HCT116 (cell line): ENCODE measurements around the gene CSGALNACT2. TPM values are rescaled to one million over a fixed set of nuclear protein-coding genes. Genes with fewer than 3 reads are reported as not detected.
A peak's percentile ranks its signal among the peaks of the same experiment; 100 is the strongest.

Source experiments
- ATAC-seq: fragments of 200-7000 bp; cut with Tn5 transposase; 2 replicates; pipeline ENCODE4 v1.9.1; 2020; ENCODE audit warnings: mild to moderate bottlenecking, moderate library complexity
- BruUV-seq: library from RNA; stranded (reverse); fragments of 400-500 nt; replicated peaks from 2 replicates; lab custom pipeline; 2021; lab: Mats Ljungman, UMichigan
- CTCF ChIA-PET: fragments of 300-600 bp; sonication (Branson Sonifier 250); formaldehyde crosslinking; loops from one replicate; lab custom pipeline; 2021; ENCODE audit warnings: antibody characterized with exemption; lab: Charles Lee
- POLR2A ChIA-PET: fragments of 300-600, 350-600 bp; sonication (Branson Sonifier 250); formaldehyde crosslinking; loops from one replicate; lab custom pipeline; 2021; ENCODE audit warnings: antibody characterized with exemption; lab: Charles Lee
- RAD21 ChIA-PET, 2 experiments: fragments of 300-600 bp; sonication (Branson Sonifier 250); formaldehyde crosslinking; loops; one replicate each; lab custom pipeline; 2023; ENCODE audit warnings: low total read pairs in 2 of 2; ENCODE audit not compliant: uncharacterized antibody in 2 of 2, unreplicated experiment in 2 of 2, low non-redundant PET in 1 of 2; lab: Charles Lee
- DNase-seq: peaks from one replicate; pipeline ENCODE4 v3.0.0-alpha.2; 2010; ENCODE audit warnings: low read depth, low spot score
- H2AFZ ChIP-seq: fragments of 200-600 bp; shearing (Covaris generic), sonication (generic); 2 replicates; pipeline ENCODE4 v1.6.1; 2017; ENCODE audit warnings: low read depth, mixed run types, mixed read lengths, antibody characterized with exemption, low read length; ENCODE audit not compliant: poor library complexity, severe bottlenecking
- H3K27ac ChIP-seq: 2 replicates; pipeline ENCODE4 v1.5.1; 2012; ENCODE audit warnings: low read depth, low read length
- H3K27me3 ChIP-seq: fragments of 200-600 bp; sonication (generic); 2 replicates; pipeline ENCODE4 v1.6.1; 2016; ENCODE audit warnings: mixed run types, low read length, mixed read lengths; ENCODE audit not compliant: insufficient read depth
- H3K36me3 ChIP-seq, 2 experiments: fragments of 200-500 bp in 1 of 2; fragments of 200-600 bp in 1 of 2; sonication (Bioruptor generic) in 1 of 2; sonication (generic) in 1 of 2; 2 replicates each; pipeline versions ENCODE4 v1.5.1 to v1.6.1; 2014 to 2016; ENCODE audit warnings: low read length in 2 of 2, inconsistent platforms in 1 of 2, mixed read lengths in 1 of 2, mixed run types in 1 of 2; ENCODE audit not compliant: insufficient read depth in 2 of 2, control insufficient read depth in 1 of 2
- H3K4me1 ChIP-seq, 2 experiments: fragments of 200-600 bp in 1 of 2; sonication (generic) in 1 of 2; 2 replicates each; pipeline versions ENCODE4 v1.5.1 to v1.6.1; 2012 to 2017; ENCODE audit warnings: low read length in 2 of 2, inconsistent platforms in 1 of 2, mild to moderate bottlenecking in 1 of 2, mixed read lengths in 1 of 2, mixed run types in 1 of 2, moderate library complexity in 1 of 2; ENCODE audit not compliant: insufficient read depth in 2 of 2, control insufficient read depth in 1 of 2
- H3K4me2 ChIP-seq: fragments of 200-600 bp; sonication (generic); 2 replicates; pipeline ENCODE4 v1.6.1; 2017; ENCODE audit warnings: mixed run types, low read length, mixed read lengths
- H3K4me3 ChIP-seq, 2 experiments: fragments of 200-600 bp in 1 of 2; sonication (generic) in 1 of 2; replicated peaks in 1 of 2; 2 replicates each; pipeline ENCODE4 v1.5.1; 2011 to 2016; ENCODE audit warnings: low read length in 2 of 2, control low read depth in 1 of 2, low read depth in 1 of 2, mild to moderate bottlenecking in 1 of 2, mixed read lengths in 1 of 2, mixed run types in 1 of 2
- H3K79me2 ChIP-seq: fragments of 200-600 bp; sonication (generic); 2 replicates; pipeline ENCODE4 v1.6.1; 2017; ENCODE audit warnings: mild to moderate bottlenecking, mixed run types, low read length, moderate library complexity, mixed read lengths; ENCODE audit not compliant: insufficient read depth
- H3K9ac ChIP-seq: fragments of 200-600 bp; sonication (generic); 2 replicates; pipeline ENCODE4 v1.6.1; 2016; ENCODE audit warnings: low read length, mixed read lengths
- H3K9me2 ChIP-seq: fragments of 200-600 bp; sonication (generic), shearing (Covaris generic); 2 replicates; pipeline ENCODE4 v1.6.1; 2017; ENCODE audit warnings: mixed run types, mild to moderate bottlenecking, moderate library complexity; ENCODE audit not compliant: insufficient read depth
- H3K9me3 ChIP-seq, 2 experiments: fragments of 200-500 bp in 1 of 2; fragments of 200-600 bp in 1 of 2; sonication (Bioruptor generic) in 1 of 2; sonication (generic) in 1 of 2; 2 replicates each; pipeline ENCODE4 v1.6.1; 2014 to 2017; ENCODE audit warnings: low read length in 2 of 2, mixed read lengths in 2 of 2, inconsistent platforms in 1 of 2, low read depth in 1 of 2, mild to moderate bottlenecking in 1 of 2, mixed run types in 1 of 2, moderate library complexity in 1 of 2; ENCODE audit not compliant: control insufficient read depth in 1 of 2, insufficient read depth in 1 of 2
- H4K20me1 ChIP-seq: fragments of 200-600 bp; sonication (generic), shearing (Covaris generic); 2 replicates; pipeline ENCODE4 v1.6.1; 2017; ENCODE audit warnings: mixed run types, mild to moderate bottlenecking, moderate library complexity; ENCODE audit not compliant: insufficient read depth
- CTCF ChIP-seq, 3 experiments: fragments of 200-600 bp in 1 of 3; sonication (generic) in 1 of 3; IDR thresholded peaks in 2 of 3; conservative IDR thresholded peaks in 1 of 3; 2 replicates each; pipeline ENCODE4 v1.5.1; 2012 to 2017; ENCODE audit warnings: low read depth in 2 of 3, low read length in 2 of 3, antibody characterized with exemption in 1 of 3, borderline replicate concordance in 1 of 3, control low read depth in 1 of 3, mild to moderate bottlenecking in 1 of 3, mixed read lengths in 1 of 3, mixed run types in 1 of 3, moderate library complexity in 1 of 3; ENCODE audit not compliant: insufficient read depth in 1 of 3
- SIN3A ChIP-seq: IDR thresholded peaks from 2 replicates; pipeline ENCODE4 v1.6.1; 2012; ENCODE audit warnings: low read depth
- intact Hi-C: fragments of 100-400 bp; cut with micrococcal nuclease; formaldehyde crosslinking; loops from 2 replicates; pipeline ENCODE4 v1.10.0; 2022
- total RNA-seq: library from RNA; stranded (reverse); gene quantifications from one replicate; pipeline ENCODE4 v1.2.1, GENCODE V29; 2021; ENCODE audit not compliant: unreplicated experiment
- TF ChIP-seq, protein P1 (sequence below): IDR thresholded peaks from 2 replicates; pipeline ENCODE4 v1.6.1; 2012

The CSGALNACT2 gene
- total RNA-seq, 1 experiment from 2014 or later, result 9.9 TPM

- ATAC-seq, result peak; percentile 28
- CTCF ChIA-PET, result interaction anchor here (0.6 to 4.6 kb wide), 29 partner anchors 10 to 245 kb away, joined by 3 to 40 read pairs (median 4); no protein-coding TSS in a partner anchor
These were observed 66.0 kb downstream of the CSGALNACT2 start for GRCh38 chr10:43204042-43204942.

More at GRCh38 chr10:43204042-43204942, 66.0 kb downstream of the CSGALNACT2 start:
- Histone ChIP-seq H3K27me3 (no peaks in the 10 kb centered on the region), H3K4me1 (peaks cover 21 to 37% of the 10 kb centered on the region in 2 experiments; a peak in 3 of 4 replicates), H3K79me2 (no peaks in the 10 kb centered on the region), H2AFZ (no peak overlapping the region), H3K4me2 (peak overlapping the region; percentile 96), H3K36me3 (peaks cover 8 to 17% of the 10 kb centered on the region in 2 experiments; a peak in 3 of 4 replicates), H3K27ac (peak overlapping the region; percentile 70), H3K9me3 (no peaks in the 10 kb centered on the region), H3K9me2 (no peaks in the 10 kb centered on the region), H3K9ac (0 out of 2 replicates have a peak overlapping the region, but pooled peaks have one; percentile 19), H3K4me3 (0 out of 4 replicates have a peak overlapping the region, but pooled peaks of 1 of the 2 experiments have one; percentile 75), H4K20me1 (no peaks in the 10 kb centered on the region)
- ChIA-PET POLR2A (interaction anchor here (1.0 to 1.3 kb wide), 2 partner anchors 10 to 201 kb away, joined by 3 read pairs; no protein-coding TSS in a partner anchor), RAD21 (no interaction called here)
- no peak for DNase-seq
- intact Hi-C loops, result loop anchor here (2.0 to 10.0 kb wide), 3 partner anchors 59 to 339 kb away; no protein-coding TSS in a partner anchor
- BruUV-seq, result no TSS peak
- TF ChIP-seq SIN3A (no peak), CTCF (IDR thresholded peaks at IDR 0.05 in 2 of 3, conservative IDR thresholded peaks at IDR 0.05 in 1 of 3; ENCODE audit: borderline replicate concordance in 1 of 3, insufficient read depth in 1 of 3, low read depth in 2 of 3, low read length in 2 of 3) (peak in 2 of 3 experiments; percentile 29 to 46; a peak in 4 of 6 replicates)
- TF ChIP-seq, protein P1, sequence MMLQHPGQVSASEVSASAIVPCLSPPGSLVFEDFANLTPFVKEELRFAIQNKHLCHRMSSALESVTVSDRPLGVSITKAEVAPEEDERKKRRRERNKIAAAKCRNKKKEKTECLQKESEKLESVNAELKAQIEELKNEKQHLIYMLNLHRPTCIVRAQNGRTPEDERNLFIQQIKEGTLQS, result no peak
